ENCODE measurements around the gene ETS1.
"Not testable (repeated sequence)": the region's sequence is repeated elsewhere in the genome, so short reads cannot be mapped to it uniquely, and the experiment has no call there.

ETS1 gene

GRCh38 chr11:128448200-128448886 lies 139.0 kb downstream of the ETS1 start:
- DNase-seq (ENCODE audit: extremely low spot score): no peak
- ChIA-PET CTCF (no interaction called here), POLR2A (no interaction called here)

GRCh38 chr11:128447233-128447632 lies 140.1 kb downstream of the ETS1 start:
- no peak for DNase-seq (ENCODE audit: extremely low spot score)
- TF ChIP-seq PKNOX1 (IDR thresholded peaks at IDR 0.05) (no peak), SP1 (IDR thresholded peaks at IDR 0.05) (no peak), ARNT (IDR thresholded peaks at IDR 0.05) (no peak), SUZ12 (IDR thresholded peaks at IDR 0.05) (no peak), BHLHE40 (IDR thresholded peaks at IDR 0.05; ENCODE audit: borderline replicate concordance) (no peak), LEF1 (IDR thresholded peaks at IDR 0.05; ENCODE audit: borderline replicate concordance) (no peak), CTBP1 (IDR thresholded peaks at IDR 0.05; ENCODE audit: borderline replicate concordance) (no peak), NFRKB (IDR thresholded peaks at IDR 0.05) (no peak), L3MBTL2 (conservative IDR thresholded peaks at IDR 0.05) (no peak), TARDBP (IDR thresholded peaks at IDR 0.05) (no peak)
- POLR2A ChIA-PET: no interaction called here
- CTCF ChIA-PET: interaction anchor here (0.9 kb wide), 1 partner anchor 65 kb away, joined by 3 read pairs; no protein-coding TSS in a partner anchor

More at GRCh38 chr11:128448200-128448886, 139.0 kb downstream of the ETS1 start:
- TF ChIP-seq BHLHE40 (IDR thresholded peaks at IDR 0.05; ENCODE audit: borderline replicate concordance): no peak
- no peak for TF ChIP-seq SUZ12 (IDR thresholded peaks at IDR 0.05)
- TF ChIP-seq PKNOX1 (IDR thresholded peaks at IDR 0.05): no peak
- no peak for TF ChIP-seq FOXK2 (IDR thresholded peaks at IDR 0.05)
- no peak for TF ChIP-seq ZNF384 (IDR thresholded peaks at IDR 0.05)
- TF ChIP-seq FOXM1 (IDR thresholded peaks at IDR 0.05; ENCODE audit: borderline replicate concordance): no peak
- no peak for TF ChIP-seq HDGF (IDR thresholded peaks at IDR 0.05; ENCODE audit: borderline replicate concordance)
- TF ChIP-seq SP1 (IDR thresholded peaks at IDR 0.05): no peak
- no peak for TF ChIP-seq TARDBP (IDR thresholded peaks at IDR 0.05)
- TF ChIP-seq CTBP1 (IDR thresholded peaks at IDR 0.05; ENCODE audit: borderline replicate concordance): no peak

GRCh38 chr11:128445921-128446320 lies 141.4 kb downstream of the ETS1 start:
- POLR2A ChIA-PET; DNase-seq (ENCODE audit: extremely low spot score): not testable (repeated sequence)
- CTCF ChIA-PET: interaction anchor here (0.8 kb wide), 1 partner anchor 772 kb away, joined by 3 read pairs; no protein-coding TSS in a partner anchor

- CTCF ChIA-PET: no interaction called here
- TF ChIP-seq ZNF384 (IDR thresholded peaks at IDR 0.05) (no peak), FOXA1 (IDR thresholded peaks at IDR 0.05) (no peak), SUZ12 (IDR thresholded peaks at IDR 0.05) (no peak), ELF4 (IDR thresholded peaks at IDR 0.05) (no peak), FOXM1 (IDR thresholded peaks at IDR 0.05; ENCODE audit: borderline replicate concordance) (no peak), FOXK2 (IDR thresholded peaks at IDR 0.05) (no peak), BHLHE40 (IDR thresholded peaks at IDR 0.05; ENCODE audit: borderline replicate concordance) (no peak), LEF1 (IDR thresholded peaks at IDR 0.05; ENCODE audit: borderline replicate concordance) (no peak), HDGF (IDR thresholded peaks at IDR 0.05; ENCODE audit: borderline replicate concordance) (no peak), ARNT (IDR thresholded peaks at IDR 0.05) (no peak), SP1 (IDR thresholded peaks at IDR 0.05) (no peak), TARDBP (IDR thresholded peaks at IDR 0.05) (no peak), L3MBTL2 (conservative IDR thresholded peaks at IDR 0.05) (no peak), CTBP1 (IDR thresholded peaks at IDR 0.05; ENCODE audit: borderline replicate concordance) (no peak), NFRKB (IDR thresholded peaks at IDR 0.05) (no peak), PKNOX1 (IDR thresholded peaks at IDR 0.05) (no peak)
- POLR2A ChIA-PET: no interaction called here
- DNase-seq (ENCODE audit: extremely low spot score): no peak
These were observed 150.2 kb downstream of the ETS1 start for GRCh38 chr11:128437136-128437535.

- ChIA-PET CTCF (interaction anchor here (0.5 kb wide), 1 partner anchor 66 kb away, joined by 3 read pairs; no protein-coding TSS in a partner anchor), POLR2A (no interaction called here)
- DNase-seq (ENCODE audit: extremely low spot score): no peak
- TF ChIP-seq ELF4 (IDR thresholded peaks at IDR 0.05): no peak
- TF ChIP-seq FOXK2 (IDR thresholded peaks at IDR 0.05): no peak
- TF ChIP-seq CTBP1 (IDR thresholded peaks at IDR 0.05; ENCODE audit: borderline replicate concordance): no peak
- TF ChIP-seq ZNF384 (IDR thresholded peaks at IDR 0.05): no peak
- no peak for TF ChIP-seq SP1 (IDR thresholded peaks at IDR 0.05)
- TF ChIP-seq PKNOX1 (IDR thresholded peaks at IDR 0.05): no peak
- no peak for TF ChIP-seq L3MBTL2 (conservative IDR thresholded peaks at IDR 0.05)
- TF ChIP-seq FOXM1 (IDR thresholded peaks at IDR 0.05; ENCODE audit: borderline replicate concordance): no peak
- TF ChIP-seq FOXA1 (IDR thresholded peaks at IDR 0.05): no peak
- TF ChIP-seq ARNT (IDR thresholded peaks at IDR 0.05): no peak
- no peak for TF ChIP-seq BHLHE40 (IDR thresholded peaks at IDR 0.05; ENCODE audit: borderline replicate concordance)
- TF ChIP-seq LEF1 (IDR thresholded peaks at IDR 0.05; ENCODE audit: borderline replicate concordance): no peak
- TF ChIP-seq TARDBP (IDR thresholded peaks at IDR 0.05): no peak
- TF ChIP-seq NFRKB (IDR thresholded peaks at IDR 0.05): no peak
- TF ChIP-seq HDGF (IDR thresholded peaks at IDR 0.05; ENCODE audit: borderline replicate concordance): no peak
- no peak for TF ChIP-seq SUZ12 (IDR thresholded peaks at IDR 0.05)
These were observed 152.5 kb downstream of the ETS1 start for GRCh38 chr11:128434818-128435217.

Measured in HEK293T (cell line).